HepG2 (cell line): ENCODE data around the gene VWA1. TPM values are rescaled to one million over a fixed set of nuclear protein-coding genes. Genes with fewer than 3 reads are reported as not detected.

ENCODE experiments used
- JUNB ChIP-seq: sonication (generic); formaldehyde crosslinking; IDR thresholded peaks from 2 replicates; pipeline ENCODE4 v1.8.0; 2022; ENCODE audit warnings: missing genetic modification reagents, mild to moderate bottlenecking, borderline replicate concordance
- PCBP2 ChIP-seq: fragments of 200-400 bp; formaldehyde crosslinking; optimal IDR thresholded peaks from 2 replicates; pipeline ENCODE3; 2018; ENCODE audit warnings: low read length, low read depth; ENCODE audit not compliant: poor library complexity, severe bottlenecking
- TMF1 ChIP-seq: sonication (generic); formaldehyde crosslinking; IDR thresholded peaks from 2 replicates; pipeline ENCODE4 v1.8.1; 2022; ENCODE audit warnings: low read depth, missing genetic modification reagents
- ZNF382 ChIP-seq: sonication (generic); formaldehyde crosslinking; IDR thresholded peaks from 2 replicates; pipeline ENCODE4 v1.5.0; 2020; ENCODE audit warnings: missing genetic modification reagents, mild to moderate bottlenecking, borderline replicate concordance
- ZNF562 ChIP-seq: sonication (generic); formaldehyde crosslinking; IDR thresholded peaks from 2 replicates; pipeline ENCODE4 v1.8.0; 2022; ENCODE audit warnings: missing genetic modification reagents, borderline replicate concordance
- ZNF737 ChIP-seq: sonication (generic); formaldehyde crosslinking; IDR thresholded peaks from 2 replicates; pipeline ENCODE4 v1.5.0; 2020; ENCODE audit warnings: missing genetic modification reagents, mild to moderate bottlenecking, borderline replicate concordance
- polyA plus RNA-seq, 8 experiments: library from polyadenylated mRNA; depleted of rRNA in 3 of 8; stranded (reverse) in 7 of 8; unstranded in 1 of 8; fragments of >200 nt; fragmentation: Illumina TruSeq in 4 of 8; extraction: Trizol in 4 of 8; gene quantifications; 2 replicates each; pipeline versions ENCODE4 v1.2.1 to v1.2.3, GENCODE V29; 2011 to 2016; ENCODE audit warnings: low read depth in 4 of 8, missing spikeins in 1 of 8, mixed read lengths in 1 of 8; ENCODE audit not compliant: insufficient read depth in 1 of 8
- total RNA-seq, 5 experiments: library from RNA; depleted of rRNA; stranded (reverse); fragments of >200 nt; fragmentation: Illumina TruSeq; extraction: Trizol; gene quantifications; 2 replicates each; pipeline ENCODE4 v1.2.3, GENCODE V29; 2016; ENCODE audit warnings: low read depth in 1 of 5
- TF ChIP-seq, protein P1 (sequence below), 2 experiments: fragments of 450-650 bp in 1 of 2; sonication (generic) in 1 of 2; formaldehyde crosslinking; IDR thresholded peaks; 2 replicates each; pipeline versions ENCODE4 v1.5.0 to v1.8.0; 2020 to 2022; ENCODE audit warnings: mild to moderate bottlenecking in 1 of 2, missing genetic modification reagents in 1 of 2
- TF ChIP-seq, protein P2 (sequence below): sonication (generic); formaldehyde crosslinking; IDR thresholded peaks from 2 replicates; pipeline ENCODE4 v1.4.0; 2020; ENCODE audit warnings: mild to moderate bottlenecking, missing genetic modification reagents
- TF ChIP-seq, protein P3 (sequence below): sonication (generic); formaldehyde crosslinking; IDR thresholded peaks from 2 replicates; pipeline ENCODE4 v1.5.0; 2020; ENCODE audit warnings: mild to moderate bottlenecking, missing genetic modification reagents, borderline replicate concordance
- TF ChIP-seq, protein P4 (sequence below): sonication (generic); formaldehyde crosslinking; IDR thresholded peaks from 2 replicates; pipeline ENCODE4 v1.4.0; 2020; ENCODE audit warnings: mild to moderate bottlenecking, missing genetic modification reagents
- TF ChIP-seq, protein P5 (sequence below): sonication (generic); formaldehyde crosslinking; IDR thresholded peaks from 2 replicates; pipeline ENCODE4 v1.5.1; 2020; ENCODE audit warnings: mild to moderate bottlenecking, missing genetic modification reagents, moderate library complexity
- TF ChIP-seq, protein P6 (sequence below): sonication (generic); formaldehyde crosslinking; IDR thresholded peaks from 2 replicates; pipeline ENCODE4 v1.4.0; 2020; ENCODE audit warnings: missing genetic modification reagents

Gene VWA1
- total and polyA plus RNA-seq, 2 of the 13 experiments (the other 11 are each of a cell fraction or from before 2014, with no cell fraction given) = 40.9 to 57.5 TPM

DNA sequence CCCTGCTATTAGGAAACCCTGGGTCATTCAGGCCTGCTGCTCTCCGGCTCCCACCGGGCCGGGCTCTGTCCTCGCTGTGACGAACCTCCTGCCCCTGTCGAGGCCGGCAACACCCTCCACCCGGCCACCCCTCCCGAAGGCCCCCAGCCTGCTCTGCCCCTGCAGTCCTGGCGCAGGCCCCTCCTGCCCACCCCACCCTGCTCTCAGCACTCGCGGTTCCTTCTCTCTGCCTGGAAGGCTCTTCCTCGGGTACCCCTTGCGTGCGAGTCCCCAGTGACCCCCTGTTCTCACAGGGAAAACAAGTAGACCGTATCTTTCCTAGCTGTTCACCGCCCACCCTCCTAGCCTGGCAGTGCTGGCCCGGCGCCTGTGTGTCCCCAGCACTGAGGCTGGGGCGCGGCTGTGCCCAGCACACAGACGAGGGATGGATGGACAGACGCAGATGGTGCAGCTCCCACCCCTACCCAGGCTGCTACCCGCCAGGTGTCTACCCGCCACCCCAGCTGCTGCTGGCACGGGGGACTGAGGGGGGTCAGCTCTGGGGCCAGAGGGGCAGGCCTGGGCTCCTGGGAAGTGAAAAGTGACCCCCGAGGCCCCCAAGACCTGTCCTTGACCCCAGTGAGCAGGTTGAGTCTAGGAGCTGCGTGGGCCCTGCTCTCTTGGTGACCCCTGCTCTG lies 3.1 kb upstream of the VWA1 start (continued):
- TF ChIP-seq TMF1 (CRISPR knock-in tag) (no peak), PCBP2 (no peak), ZNF737 (CRISPR knock-in tag) (0 out of 2 replicates have a peak, but pooled peaks have one; percentile 41), JUNB (CRISPR knock-in tag) (no peak), ZNF562 (CRISPR knock-in tag) (no peak), ZNF382 (CRISPR knock-in tag) (no peak)
- TF ChIP-seq, protein P1, sequence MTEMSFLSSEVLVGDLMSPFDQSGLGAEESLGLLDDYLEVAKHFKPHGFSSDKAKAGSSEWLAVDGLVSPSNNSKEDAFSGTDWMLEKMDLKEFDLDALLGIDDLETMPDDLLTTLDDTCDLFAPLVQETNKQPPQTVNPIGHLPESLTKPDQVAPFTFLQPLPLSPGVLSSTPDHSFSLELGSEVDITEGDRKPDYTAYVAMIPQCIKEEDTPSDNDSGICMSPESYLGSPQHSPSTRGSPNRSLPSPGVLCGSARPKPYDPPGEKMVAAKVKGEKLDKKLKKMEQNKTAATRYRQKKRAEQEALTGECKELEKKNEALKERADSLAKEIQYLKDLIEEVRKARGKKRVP (CRISPR knock-in tag; IDR thresholded peaks at IDR 0.05) = no peak
- TF ChIP-seq, protein P2, sequence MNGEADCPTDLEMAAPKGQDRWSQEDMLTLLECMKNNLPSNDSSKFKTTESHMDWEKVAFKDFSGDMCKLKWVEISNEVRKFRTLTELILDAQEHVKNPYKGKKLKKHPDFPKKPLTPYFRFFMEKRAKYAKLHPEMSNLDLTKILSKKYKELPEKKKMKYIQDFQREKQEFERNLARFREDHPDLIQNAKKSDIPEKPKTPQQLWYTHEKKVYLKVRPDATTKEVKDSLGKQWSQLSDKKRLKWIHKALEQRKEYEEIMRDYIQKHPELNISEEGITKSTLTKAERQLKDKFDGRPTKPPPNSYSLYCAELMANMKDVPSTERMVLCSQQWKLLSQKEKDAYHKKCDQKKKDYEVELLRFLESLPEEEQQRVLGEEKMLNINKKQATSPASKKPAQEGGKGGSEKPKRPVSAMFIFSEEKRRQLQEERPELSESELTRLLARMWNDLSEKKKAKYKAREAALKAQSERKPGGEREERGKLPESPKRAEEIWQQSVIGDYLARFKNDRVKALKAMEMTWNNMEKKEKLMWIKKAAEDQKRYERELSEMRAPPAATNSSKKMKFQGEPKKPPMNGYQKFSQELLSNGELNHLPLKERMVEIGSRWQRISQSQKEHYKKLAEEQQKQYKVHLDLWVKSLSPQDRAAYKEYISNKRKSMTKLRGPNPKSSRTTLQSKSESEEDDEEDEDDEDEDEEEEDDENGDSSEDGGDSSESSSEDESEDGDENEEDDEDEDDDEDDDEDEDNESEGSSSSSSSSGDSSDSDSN (CRISPR knock-in tag) = no peak
- TF ChIP-seq, protein P3, sequence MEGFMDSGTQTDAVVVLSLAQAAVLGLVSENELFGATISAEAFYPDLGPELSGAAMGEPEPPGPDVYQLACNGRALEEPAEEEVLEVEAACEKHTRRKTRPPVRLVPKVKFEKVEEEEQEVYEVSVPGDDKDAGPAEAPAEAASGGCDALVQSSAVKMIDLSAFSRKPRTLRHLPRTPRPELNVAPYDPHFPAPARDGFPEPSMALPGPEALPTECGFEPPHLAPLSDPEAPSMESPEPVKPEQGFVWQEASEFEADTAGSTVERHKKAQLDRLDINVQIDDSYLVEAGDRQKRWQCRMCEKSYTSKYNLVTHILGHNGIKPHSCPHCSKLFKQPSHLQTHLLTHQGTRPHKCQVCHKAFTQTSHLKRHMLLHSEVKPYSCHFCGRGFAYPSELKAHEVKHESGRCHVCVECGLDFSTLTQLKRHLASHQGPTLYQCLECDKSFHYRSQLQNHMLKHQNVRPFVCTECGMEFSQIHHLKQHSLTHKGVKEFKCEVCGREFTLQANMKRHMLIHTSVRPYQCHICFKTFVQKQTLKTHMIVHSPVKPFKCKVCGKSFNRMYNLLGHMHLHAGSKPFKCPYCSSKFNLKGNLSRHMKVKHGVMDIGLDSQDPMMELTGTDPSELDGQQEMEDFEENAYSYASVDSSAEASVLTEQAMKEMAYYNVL (CRISPR knock-in tag) = no peak
- TF ChIP-seq, protein P4, sequence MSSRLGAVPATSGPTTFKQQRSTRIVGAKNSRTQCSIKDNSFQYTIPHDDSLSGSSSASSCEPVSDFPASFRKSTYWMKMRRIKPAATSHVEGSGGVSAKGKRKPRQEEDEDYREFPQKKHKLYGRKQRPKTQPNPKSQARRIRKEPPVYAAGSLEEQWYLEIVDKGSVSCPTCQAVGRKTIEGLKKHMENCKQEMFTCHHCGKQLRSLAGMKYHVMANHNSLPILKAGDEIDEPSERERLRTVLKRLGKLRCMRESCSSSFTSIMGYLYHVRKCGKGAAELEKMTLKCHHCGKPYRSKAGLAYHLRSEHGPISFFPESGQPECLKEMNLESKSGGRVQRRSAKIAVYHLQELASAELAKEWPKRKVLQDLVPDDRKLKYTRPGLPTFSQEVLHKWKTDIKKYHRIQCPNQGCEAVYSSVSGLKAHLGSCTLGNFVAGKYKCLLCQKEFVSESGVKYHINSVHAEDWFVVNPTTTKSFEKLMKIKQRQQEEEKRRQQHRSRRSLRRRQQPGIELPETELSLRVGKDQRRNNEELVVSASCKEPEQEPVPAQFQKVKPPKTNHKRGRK (CRISPR knock-in tag) = no peak
- TF ChIP-seq, protein P5, sequence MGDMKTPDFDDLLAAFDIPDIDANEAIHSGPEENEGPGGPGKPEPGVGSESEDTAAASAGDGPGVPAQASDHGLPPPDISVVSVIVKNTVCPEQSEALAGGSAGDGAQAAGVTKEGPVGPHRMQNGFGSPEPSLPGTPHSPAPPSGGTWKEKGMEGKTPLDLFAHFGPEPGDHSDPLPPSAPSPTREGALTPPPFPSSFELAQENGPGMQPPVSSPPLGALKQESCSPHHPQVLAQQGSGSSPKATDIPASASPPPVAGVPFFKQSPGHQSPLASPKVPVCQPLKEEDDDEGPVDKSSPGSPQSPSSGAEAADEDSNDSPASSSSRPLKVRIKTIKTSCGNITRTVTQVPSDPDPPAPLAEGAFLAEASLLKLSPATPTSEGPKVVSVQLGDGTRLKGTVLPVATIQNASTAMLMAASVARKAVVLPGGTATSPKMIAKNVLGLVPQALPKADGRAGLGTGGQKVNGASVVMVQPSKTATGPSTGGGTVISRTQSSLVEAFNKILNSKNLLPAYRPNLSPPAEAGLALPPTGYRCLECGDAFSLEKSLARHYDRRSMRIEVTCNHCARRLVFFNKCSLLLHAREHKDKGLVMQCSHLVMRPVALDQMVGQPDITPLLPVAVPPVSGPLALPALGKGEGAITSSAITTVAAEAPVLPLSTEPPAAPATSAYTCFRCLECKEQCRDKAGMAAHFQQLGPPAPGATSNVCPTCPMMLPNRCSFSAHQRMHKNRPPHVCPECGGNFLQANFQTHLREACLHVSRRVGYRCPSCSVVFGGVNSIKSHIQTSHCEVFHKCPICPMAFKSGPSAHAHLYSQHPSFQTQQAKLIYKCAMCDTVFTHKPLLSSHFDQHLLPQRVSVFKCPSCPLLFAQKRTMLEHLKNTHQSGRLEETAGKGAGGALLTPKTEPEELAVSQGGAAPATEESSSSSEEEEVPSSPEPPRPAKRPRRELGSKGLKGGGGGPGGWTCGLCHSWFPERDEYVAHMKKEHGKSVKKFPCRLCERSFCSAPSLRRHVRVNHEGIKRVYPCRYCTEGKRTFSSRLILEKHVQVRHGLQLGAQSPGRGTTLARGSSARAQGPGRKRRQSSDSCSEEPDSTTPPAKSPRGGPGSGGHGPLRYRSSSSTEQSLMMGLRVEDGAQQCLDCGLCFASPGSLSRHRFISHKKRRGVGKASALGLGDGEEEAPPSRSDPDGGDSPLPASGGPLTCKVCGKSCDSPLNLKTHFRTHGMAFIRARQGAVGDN (CRISPR knock-in tag) = peak; percentile 71
- TF ChIP-seq, protein P6, sequence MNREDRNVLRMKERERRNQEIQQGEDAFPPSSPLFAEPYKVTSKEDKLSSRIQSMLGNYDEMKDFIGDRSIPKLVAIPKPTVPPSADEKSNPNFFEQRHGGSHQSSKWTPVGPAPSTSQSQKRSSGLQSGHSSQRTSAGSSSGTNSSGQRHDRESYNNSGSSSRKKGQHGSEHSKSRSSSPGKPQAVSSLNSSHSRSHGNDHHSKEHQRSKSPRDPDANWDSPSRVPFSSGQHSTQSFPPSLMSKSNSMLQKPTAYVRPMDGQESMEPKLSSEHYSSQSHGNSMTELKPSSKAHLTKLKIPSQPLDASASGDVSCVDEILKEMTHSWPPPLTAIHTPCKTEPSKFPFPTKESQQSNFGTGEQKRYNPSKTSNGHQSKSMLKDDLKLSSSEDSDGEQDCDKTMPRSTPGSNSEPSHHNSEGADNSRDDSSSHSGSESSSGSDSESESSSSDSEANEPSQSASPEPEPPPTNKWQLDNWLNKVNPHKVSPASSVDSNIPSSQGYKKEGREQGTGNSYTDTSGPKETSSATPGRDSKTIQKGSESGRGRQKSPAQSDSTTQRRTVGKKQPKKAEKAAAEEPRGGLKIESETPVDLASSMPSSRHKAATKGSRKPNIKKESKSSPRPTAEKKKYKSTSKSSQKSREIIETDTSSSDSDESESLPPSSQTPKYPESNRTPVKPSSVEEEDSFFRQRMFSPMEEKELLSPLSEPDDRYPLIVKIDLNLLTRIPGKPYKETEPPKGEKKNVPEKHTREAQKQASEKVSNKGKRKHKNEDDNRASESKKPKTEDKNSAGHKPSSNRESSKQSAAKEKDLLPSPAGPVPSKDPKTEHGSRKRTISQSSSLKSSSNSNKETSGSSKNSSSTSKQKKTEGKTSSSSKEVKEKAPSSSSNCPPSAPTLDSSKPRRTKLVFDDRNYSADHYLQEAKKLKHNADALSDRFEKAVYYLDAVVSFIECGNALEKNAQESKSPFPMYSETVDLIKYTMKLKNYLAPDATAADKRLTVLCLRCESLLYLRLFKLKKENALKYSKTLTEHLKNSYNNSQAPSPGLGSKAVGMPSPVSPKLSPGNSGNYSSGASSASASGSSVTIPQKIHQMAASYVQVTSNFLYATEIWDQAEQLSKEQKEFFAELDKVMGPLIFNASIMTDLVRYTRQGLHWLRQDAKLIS = no peak
